AG09319 (cell line): ENCODE data around the gene GNAT2.
"Not testable (repeated sequence)": the region's sequence is repeated elsewhere in the genome, so short reads cannot be mapped to it uniquely, and the experiment has no call there.

Source experiments
- DNase-seq: peaks from one replicate; pipeline ENCODE4 v3.0.0-alpha.2; 2010; ENCODE audit warnings: low read depth; ENCODE audit errors: extremely low read depth
- TF ChIP-seq, protein P1 (sequence below): IDR thresholded peaks from 2 replicates; pipeline ENCODE4 v1.5.1; 2011; ENCODE audit warnings: low read depth, mild to moderate bottlenecking, inconsistent platforms, low read length, moderate library complexity

The GNAT2 gene

DNA sequence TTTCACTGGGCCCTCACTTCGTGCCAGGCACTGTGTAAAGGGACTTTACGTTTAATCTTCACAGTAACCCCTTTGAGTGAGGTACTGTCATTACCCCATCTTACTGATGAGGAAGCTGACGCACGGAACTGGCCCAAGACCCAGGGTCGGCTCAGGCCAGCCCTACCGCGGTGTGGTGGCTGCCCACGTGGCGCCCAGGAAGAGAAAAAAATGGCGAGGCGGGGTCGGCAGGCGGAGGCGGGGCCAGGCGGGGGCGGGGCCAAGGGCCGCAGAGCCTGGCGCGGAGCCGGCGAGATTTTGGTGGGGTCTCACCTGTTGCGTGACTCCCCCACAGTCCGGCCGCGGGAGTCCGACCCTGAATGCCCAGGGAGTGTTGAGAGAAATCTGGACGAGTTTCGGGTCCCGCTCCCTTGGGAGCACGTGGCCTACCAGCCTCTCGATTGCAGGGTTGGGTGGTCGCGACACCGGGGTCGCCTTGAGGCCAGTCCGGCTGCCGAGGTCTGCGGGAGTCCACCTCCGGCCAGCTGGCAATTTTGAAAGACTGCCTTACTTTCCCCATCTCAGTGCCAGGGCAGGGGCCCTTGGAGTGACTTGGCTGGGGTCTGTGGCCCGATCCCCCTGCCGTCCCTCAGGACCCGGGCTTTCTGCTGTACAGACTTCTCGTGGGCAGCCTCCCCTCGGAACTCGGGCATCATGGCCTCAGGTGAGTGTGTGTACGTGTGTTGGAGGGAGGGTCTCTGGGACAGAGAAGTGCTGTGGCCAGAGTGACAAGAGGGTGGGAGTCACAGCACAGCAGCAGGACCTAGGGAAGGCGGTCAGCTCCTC, at the start of gene GNAT2, which contains the start of gene AMPD2:
Gene GNAT2 (minus strand): TSS at position 41 of the 825 bp plus-strand sequence. CDS start 6,746 bp downstream, outside the sequence.
Gene AMPD2 (plus strand): TSS at position 262 of the 825 bp plus-strand sequence. CDS start 1,339 bp downstream, outside the sequence.
- DNase-seq = peak; percentile 67
- TF ChIP-seq, protein P1, sequence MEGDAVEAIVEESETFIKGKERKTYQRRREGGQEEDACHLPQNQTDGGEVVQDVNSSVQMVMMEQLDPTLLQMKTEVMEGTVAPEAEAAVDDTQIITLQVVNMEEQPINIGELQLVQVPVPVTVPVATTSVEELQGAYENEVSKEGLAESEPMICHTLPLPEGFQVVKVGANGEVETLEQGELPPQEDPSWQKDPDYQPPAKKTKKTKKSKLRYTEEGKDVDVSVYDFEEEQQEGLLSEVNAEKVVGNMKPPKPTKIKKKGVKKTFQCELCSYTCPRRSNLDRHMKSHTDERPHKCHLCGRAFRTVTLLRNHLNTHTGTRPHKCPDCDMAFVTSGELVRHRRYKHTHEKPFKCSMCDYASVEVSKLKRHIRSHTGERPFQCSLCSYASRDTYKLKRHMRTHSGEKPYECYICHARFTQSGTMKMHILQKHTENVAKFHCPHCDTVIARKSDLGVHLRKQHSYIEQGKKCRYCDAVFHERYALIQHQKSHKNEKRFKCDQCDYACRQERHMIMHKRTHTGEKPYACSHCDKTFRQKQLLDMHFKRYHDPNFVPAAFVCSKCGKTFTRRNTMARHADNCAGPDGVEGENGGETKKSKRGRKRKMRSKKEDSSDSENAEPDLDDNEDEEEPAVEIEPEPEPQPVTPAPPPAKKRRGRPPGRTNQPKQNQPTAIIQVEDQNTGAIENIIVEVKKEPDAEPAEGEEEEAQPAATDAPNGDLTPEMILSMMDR = no peak

DNA sequence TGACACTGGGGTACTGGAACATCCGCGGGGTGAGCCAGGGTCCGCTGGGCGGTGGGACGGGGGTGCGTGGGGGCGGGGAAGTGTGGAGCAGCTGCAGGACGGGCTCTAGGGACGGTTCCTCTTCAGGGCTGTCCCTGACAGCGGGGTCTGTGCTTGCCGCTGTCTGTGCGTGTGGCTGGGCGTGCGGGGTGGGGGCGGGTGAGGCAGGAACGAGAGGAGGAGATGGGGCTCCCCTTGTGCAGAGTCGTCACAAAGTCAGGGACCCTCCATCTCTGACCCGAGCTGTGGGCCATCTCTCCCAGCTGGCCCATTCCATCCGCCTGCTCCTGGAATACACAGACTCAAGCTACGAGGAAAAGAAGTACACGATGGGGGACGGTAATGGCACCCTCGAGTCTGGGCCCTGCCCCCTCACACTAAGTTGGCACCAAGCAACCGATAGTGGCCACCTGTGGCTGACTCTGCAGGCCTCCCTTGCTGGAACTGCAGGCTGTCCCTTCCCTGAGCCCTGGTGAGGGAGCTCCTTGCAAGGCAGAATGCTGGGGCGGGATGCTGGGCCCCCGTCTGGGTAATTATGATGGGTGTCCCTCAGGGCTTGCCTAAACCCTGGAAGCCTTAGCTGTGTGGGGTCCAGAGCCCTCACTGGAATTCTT, 48.8 kb upstream of the GNAT2 start:
- DNase-seq = no peak
- TF ChIP-seq, protein P1 = no peak

DNA sequence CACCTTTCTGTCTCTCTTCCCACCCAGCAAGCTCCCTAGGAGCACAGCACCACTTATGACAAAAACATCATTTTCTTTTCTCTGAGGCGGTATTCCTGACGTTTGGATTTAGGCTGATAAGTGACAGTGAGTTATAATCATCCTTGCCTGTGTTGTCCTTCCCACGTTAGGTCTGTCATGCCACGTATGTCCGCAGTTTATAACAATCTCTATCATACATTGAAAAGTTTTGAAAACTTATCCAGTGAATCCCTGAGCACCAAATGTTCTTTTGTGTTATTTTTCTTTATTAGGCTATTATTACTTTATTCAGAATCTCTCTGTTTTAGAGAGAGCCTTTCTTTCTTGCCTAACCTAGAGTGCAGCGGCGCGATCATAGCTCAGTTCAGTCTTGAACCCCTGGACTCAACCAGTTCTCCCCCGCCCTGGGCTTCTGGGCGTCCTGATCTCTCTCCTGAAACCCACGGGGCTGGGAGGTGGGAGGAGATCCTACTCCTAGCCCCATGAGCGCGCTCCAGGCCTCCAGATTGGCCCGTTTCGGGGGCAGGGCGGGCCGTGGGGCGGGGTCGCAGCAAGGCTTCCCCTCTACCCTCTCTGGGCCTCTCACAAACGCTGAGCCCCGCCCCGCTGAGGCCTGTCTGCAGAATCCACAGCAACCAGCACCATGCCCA, 48.2 kb upstream of the GNAT2 start, which contains the start of gene GSTM2:
Gene GSTM2 (plus strand): TSS at position 606 of the 671 bp plus-strand sequence. CDS start 59 bp downstream, at position 665.
- peak; percentile 52 for DNase-seq
- TF ChIP-seq, protein P1 = no peak

DNA sequence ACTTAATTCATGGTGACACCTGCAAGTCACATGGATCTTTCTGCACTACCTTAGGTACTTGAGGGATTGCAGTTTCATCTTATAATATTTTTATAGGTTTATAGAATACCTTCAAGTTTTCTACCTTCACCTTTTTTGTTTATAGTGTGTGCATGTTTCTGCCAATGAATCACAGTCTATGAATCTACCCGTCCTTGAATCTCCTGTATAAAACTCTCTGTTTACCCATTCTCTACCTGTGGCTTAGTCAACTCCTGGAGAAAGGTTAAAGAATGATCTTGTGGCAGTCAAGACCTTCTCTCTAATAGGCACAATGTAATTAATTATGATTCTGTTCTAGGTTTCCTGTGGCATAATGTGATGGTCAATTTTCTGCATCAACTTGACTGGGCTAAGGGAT, 45.3 kb upstream of the GNAT2 start:
- TF ChIP-seq, protein P1 = no peak
- no peak for DNase-seq

- TF ChIP-seq, protein P1 = no peak
- DNase-seq = no peak
These were observed 42.0 kb upstream of the GNAT2 start for GRCh38 chr1:109661391-109661790.

GRCh38 chr1:109660691-109661026, 41.2 kb upstream of the GNAT2 start:
- not testable (repeated sequence) for DNase-seq

DNA sequence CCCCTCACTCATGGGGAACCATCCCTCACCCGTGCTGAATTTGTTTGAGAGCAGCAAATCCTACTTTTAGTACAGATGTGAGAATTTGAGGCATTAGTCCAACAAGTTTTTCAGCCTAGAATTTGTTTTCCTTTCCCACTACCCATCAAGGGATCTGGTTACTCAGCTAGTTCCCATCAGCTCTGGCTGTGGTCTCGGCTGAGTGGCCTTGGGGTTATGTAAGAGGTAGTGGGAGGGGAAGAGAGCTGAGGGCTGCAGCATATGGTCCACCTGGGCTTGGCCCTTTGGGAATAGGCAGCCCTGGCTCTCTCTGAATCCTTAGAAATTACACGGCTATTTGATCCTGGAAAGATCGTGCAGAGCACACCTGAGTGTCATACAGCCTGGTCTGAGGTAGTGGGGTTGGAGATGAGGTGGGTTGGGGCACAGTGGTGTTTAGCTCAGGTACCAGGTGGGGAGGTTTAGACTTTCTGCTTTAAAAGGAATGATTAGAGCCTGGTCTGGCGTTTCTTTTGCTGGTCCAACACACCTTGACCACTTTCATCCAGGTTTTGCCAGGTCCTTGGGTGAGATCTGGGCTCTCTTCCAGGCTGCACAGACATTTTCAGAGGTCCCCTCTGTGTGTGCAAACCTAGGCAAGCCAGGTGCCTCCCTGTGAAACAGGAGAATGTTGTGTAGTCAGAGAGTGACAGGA, 40.7 kb upstream of the GNAT2 start:
- DNase-seq = no peak

More for the DNA sequence above, 40.7 kb upstream of the GNAT2 start:
- TF ChIP-seq, protein P1 = no peak
